NOMO-1 treated with dmso at 0.1 percent for 144 hours (cell line): ENCODE results near the gene CLDND1.

Experiments used
- DNase-seq: peaks from one replicate; lab custom pipeline; 2025; ENCODE audit not compliant: unreplicated experiment; lab: John Stamatoyannopoulos, UW

Gene CLDND1

DNA sequence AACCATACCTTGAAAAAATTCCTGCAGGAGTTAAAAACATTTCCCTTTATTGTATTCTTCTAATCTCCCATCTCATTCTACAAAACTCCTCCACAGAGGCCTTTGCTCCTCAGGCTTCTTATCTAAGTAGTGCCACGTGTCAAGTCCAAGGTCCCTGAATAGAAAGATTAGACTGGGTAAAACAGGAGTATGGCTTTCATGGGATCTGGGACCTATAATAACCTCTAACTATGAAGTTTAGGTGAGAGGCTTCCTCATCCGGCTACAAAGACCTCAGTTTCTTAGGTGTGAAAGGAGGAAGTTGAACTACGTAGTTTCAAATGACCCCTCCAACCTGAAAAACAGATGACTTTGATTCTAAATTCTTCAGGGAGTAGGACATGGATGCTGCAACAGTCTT is 29.1 kb upstream of the CLDND1 start:
- DNase-seq = no peak

DNA sequence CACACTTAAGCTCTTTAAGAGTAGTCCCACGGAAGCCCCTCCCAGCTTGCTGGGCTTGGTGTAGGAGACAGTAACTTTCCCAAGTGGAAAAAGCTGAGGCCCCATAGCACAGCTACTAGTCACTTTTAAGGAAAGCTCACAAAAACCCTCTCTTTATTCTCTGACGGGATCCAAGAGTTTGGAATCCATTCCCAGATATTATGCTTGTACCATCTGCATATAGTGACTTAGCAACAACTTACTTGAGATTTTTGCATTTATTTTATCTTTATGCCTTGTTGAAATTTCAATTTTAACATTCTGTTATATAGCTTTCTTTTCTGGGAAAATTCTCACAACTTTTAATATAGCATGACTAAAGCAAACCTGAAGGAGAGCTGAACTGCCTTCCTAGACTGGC is 28.5 kb upstream of the CLDND1 start:
- DNase-seq = no peak

DNA sequence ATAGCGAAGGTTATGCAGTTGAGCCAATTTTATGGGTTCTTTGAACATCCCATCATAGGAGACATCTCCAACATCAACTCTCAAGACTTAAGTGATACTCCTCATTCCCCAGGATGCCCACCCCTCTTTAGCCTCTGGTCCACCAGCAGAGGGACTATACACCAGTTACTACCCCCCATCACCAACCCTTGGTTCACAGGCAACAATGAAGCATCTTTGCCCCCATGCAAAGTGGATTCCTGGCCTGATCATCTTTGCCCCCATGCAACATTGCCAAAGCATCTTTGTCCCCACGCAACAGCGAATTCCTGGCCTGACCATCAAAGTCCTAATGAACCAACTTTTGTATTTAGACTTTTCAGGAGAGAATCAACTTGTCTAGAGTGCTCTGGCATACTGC is 28.1 kb upstream of the CLDND1 start:
- no peak for DNase-seq

DNA sequence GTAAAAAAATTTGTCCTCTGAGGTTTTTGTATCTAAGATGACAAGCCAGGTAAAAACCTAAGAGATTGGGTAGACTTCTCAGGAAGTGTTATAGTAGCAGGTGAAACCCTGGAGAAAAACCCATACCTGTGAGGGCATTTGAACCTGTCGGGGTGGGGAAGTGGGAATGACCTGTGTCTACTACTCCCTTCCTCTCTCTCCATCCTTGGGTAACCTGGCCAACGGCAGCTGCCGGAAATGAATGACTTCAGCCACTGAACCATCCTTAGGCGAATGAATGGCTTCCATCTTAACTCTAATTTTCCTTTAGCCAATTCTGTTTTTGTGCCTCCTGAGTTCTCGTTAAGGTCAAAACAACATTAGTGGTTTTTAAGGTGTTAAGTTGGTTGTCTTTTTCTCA is 25.8 kb upstream of the CLDND1 start:
- DNase-seq = no peak

DNA sequence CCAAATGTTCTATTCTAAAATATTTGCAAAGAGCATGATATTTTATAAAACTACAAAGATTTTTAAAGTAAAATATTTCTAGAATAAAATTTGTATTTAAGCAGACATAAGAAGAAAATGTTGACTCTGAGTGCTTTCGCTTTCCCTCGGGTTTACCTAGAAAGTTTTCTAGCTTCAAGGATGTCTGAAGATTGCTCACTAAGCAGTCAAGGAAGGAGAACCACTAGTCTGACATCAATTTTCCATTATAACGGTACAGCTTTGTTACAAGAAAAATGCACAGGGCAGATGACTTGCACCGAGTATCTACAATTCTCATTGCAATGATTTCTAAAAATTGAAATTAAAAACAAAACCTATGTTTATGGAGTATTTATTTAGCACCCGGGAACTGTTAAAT is 23.2 kb upstream of the CLDND1 start:
- no peak for DNase-seq

DNA sequence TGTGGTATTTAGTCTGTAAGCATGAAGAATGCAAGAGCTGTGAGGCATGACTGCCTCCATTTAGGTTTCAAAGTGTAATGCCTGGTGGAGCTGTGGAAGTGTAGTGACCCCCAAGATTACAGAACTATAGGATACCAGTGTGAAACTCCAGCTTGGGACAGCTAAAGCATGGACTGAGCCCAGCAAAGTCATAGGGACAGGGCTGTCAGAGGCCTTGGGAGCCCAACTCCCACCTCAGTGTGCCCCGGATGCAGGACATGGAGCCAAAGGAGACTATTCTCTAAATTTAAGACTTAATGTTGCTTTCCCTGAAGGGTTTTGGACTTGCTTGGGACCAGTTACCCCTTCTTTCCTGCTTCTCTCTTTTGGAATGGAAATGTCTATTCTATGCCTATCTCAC is 19.9 kb upstream of the CLDND1 start:
- no peak for DNase-seq

DNA sequence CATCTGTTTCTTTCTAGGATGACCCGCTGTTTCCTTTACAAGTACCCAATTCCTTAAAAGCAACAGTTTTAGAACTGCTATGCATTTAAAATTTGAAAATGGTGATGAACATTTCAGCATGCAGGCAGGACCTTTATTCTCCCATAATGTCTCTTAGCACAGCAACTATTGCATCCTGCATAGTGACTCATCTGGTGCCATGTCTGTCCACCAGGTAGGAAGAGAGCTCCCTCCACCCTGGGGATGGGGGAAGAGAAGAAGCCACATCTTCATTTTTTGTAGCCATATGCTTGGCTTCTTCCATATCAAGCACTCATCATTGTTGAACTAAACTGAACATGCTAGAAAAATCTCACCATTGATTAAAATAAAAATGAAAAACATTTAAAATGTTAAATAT is 19.0 kb upstream of the CLDND1 start:
- no peak for DNase-seq

DNA sequence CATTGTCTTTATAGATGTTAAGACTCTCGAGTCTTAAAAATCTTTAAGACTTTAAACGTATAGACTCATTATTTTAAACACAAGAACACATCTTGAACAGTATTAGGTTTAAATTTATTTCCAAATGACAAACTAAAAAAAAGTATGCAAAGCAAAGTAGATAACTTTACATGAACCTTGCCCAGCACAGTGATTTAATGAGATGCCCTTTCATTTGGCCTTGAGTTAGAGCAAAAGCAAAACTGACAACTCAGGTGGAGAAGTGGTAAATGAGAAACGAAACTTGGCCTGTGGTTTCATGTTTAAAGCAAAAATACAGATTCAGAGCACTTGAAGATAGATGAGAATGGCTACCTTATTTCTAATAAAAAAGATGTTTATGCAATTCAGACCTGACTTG is 17.6 kb upstream of the CLDND1 start:
- DNase-seq = peak; percentile 45

DNA sequence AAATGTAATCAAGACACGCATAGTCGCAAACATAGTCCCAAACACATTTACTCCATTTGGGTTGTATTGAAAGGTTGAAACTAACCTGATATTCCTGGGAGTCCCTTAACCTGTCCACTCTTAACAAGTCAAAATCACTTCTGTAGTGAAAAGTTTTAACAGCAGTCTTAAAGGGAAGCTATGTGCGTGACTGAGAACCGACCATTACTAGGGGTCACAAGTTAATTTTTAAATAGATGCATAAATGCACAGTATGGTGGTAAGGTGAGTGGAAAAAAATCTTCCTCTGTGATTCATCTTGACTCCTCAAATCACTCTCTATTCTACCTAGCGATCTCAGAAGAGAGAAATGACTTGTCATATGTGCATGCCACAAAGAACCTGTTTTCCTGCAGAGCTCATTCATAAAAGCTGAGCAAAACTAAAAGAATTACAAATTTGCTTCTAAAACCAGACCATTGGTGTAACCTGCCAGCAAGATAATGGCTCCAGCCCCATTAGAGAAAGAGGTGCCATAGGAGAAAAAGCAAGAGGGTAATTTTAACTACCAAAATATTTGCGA is 13.8 kb upstream of the CLDND1 start:
- no peak for DNase-seq

DNA sequence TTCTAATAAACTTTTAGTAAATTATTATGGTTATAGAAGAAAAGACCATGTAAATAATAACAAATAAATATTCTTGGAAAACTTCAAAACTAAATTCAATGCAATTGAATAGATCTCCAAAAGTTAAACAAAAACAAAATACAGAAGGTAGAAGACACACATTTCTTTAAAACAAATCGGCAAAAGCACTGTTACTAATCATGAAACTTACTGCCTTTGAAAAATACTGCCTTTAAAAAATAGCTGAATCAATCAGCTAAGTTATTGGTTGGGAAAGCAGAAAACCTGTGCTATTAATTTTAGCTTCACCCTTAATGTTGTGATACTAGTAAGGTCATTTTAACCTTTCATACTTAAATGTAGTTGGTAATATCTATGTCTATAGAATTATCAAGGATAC is 12.0 kb upstream of the CLDND1 start:
- DNase-seq = no peak

DNA sequence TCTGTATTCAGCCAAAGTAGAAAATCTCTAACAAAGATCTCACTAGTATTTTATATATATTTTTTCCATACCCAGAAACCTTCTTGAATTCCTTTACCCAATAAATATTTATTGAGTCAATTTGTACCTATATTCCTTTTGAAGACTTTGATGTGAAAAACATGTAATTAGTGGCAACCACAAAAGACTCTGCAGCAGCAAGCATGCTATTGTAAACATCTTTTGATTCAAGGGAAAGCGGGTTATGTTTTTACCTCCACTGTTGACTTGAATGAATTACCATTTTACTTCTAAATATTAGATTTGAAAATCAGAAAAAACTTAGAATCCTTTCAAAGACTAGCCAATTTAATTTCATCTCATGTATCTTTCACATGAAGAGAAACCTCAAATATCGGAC is 11.5 kb upstream of the CLDND1 start:
- no peak for DNase-seq

DNA sequence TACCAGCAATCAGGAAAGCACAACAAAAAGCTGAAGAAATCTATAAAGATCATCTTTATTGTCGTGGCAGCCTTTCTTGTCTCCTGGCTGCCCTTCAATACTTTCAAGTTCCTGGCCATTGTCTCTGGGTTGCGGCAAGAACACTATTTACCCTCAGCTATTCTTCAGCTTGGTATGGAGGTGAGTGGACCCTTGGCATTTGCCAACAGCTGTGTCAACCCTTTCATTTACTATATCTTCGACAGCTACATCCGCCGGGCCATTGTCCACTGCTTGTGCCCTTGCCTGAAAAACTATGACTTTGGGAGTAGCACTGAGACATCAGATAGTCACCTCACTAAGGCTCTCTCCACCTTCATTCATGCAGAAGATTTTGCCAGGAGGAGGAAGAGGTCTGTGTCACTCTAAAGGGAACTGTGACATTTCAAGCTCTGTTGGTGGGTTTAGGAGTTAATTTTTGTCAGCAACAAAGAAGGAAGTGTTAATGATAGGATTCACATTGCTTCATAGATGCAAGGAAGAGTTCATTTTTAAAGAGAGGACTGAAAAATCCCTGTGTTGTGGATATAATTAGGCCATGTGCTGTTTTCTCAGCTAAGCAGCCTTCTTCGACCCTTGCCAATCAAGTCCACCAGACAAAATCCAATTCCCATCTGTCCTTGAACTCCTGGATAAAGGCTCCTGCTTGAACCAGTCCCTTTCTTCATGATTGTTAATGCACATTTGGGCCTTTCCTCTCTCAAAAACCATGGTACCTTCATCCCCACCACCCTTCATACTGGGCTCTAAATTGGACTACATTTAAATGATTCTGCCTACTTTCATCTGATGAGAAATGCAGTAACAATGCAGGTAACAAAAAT is 10.2 kb upstream of the CLDND1 start:
- DNase-seq = peak; percentile 18

DNA sequence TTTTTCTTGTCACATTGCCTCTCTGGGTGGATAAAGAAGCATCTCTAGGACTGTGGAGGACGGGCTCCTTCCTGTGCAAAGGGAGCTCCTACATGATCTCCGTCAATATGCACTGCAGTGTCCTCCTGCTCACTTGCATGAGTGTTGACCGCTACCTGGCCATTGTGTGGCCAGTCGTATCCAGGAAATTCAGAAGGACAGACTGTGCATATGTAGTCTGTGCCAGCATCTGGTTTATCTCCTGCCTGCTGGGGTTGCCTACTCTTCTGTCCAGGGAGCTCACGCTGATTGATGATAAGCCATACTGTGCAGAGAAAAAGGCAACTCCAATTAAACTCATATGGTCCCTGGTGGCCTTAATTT is 9.6 kb upstream of the CLDND1 start:
- no peak for DNase-seq

DNA sequence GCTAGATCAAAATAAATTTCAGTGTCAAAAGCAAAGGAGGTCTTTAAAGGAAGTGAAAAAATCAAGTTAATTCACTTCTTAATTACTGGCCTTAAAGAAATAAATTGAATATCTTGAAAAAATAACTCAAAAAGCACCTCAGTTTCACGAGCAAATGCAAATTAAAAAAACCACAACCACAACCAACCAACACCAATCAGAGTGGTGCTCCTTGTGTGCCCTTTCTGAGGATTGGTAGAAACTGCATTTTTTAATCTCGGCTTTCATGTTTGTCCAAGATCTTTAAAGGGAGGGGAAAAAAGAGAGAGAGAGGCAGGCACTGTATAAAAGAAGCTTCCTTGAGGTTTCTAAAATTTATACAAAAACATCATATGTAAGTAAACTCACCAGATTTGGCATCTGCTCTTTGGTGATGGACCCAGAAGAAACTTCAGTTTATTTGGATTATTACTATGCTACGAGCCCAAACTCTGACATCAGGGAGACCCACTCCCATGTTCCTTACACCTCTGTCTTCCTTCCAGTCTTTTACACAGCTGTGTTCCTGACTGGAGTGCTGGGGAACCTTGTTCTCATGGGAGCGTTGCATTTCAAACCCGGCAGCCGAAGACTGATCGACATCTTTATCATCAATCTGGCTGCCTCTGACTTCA is 9.0 kb upstream of the CLDND1 start, which contains the start of gene GPR15:
TSS of gene GPR15 (plus strand) at position 357 of the 653 bp plus-strand sequence. CDS start at position 413, 56 bp downstream.
- no peak for DNase-seq

DNA sequence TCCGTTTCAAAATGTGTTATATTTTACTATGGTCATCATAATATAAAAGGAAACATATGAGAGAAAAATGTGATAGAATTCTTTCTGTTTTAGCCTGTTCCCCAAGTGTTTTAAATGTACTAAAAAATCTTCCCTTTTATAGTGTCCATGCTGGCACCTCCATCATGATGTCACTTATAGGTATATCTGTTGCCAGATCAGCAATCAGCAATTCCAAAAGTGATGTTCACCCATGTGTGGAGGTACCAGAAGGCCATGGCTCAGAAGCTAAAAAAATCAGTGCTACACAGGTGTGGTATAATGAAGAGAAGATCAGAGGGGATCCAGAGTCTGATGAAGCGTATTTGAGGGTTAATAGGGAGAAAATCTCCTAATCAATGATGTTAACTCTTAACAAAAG is 8.0 kb upstream of the CLDND1 start:
- DNase-seq = no peak

DNA sequence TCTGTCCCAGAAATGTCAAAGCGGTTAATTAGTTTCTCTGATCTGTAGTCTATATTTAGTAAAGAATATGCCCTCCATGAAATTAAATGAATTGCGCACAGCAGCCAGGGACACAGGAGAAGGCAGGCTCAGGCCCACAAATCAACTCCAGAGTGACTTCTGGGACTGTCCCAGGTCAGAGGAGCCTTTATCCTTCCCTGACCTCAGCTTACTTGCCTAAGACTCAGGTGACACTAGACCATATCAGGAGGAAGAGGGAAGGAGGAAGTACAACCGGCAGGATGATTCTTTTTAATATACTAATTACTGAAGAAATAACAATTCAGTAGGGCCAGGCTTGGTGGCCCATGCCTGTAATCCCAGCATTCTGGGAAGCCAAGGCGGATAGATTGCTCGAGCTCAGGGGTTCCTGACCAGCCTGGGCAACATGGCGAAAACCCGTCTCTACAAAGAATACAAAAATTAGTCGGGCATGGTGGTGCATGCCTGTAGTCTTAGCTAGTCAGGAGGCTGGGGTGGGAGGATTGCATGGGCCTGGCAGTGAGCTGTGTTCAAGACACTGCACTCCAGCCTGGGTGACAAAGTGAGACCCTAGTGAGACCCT is 7.3 kb upstream of the CLDND1 start:
- DNase-seq = no peak

DNA sequence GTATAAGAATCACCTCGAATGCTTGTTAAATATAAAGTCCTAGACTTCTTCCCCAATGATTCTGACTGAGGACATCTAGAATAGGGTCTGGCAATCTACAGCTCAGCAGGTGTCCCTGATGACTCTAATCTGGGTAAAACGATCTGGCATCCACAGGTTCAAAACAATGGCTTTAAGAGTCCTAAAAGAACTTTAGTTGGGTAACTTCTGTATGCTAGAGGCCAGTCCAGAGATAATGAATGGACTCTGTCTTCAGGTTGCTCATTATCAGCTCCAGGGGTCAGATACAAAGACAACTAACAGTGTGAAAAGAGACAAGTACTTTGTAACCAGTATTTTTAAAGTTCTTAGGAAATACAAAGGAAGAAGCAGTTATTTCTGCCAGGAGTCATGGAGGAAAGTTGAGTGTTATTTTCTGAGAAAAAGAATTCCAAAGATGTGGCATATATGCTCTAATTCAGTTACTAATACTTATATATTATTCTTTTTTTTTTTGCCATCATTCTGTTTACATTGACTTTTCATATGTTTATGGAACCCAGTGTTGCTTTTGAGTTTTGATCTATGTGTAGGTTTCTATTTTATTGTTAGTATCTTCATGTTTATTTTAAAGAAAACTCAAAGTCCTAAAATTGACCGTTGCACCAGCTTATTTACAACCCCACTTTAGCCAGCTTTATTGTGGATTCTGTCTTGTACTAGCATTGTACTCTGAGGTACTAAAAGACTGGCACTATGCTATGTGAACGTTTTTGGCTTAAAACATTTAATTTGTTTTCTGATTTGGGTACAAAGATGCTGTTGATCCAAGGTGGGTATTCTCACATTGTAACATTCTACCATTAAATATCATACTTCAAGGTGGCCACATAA is 6.0 kb upstream of the CLDND1 start:
- DNase-seq = no peak

DNA sequence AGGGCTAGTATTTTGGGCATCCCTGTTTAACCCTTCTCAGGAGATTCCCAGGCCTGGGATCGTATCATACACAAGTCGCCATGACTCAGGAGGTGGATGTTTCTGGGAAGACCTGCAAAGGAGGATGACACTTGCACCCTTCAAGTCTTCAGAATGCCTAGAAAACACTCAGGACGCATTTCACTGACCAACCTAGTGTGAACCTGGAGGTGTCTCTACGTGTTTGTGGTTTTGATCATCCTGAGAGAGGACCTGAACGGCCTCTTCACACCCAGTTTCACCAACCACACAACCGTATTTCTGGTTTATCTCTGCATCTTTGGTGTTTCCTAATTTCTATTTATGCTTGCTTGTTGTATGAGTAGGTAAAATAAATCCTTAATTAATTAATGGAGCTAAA is 2.8 kb upstream of the CLDND1 start:
- DNase-seq = no peak

DNA sequence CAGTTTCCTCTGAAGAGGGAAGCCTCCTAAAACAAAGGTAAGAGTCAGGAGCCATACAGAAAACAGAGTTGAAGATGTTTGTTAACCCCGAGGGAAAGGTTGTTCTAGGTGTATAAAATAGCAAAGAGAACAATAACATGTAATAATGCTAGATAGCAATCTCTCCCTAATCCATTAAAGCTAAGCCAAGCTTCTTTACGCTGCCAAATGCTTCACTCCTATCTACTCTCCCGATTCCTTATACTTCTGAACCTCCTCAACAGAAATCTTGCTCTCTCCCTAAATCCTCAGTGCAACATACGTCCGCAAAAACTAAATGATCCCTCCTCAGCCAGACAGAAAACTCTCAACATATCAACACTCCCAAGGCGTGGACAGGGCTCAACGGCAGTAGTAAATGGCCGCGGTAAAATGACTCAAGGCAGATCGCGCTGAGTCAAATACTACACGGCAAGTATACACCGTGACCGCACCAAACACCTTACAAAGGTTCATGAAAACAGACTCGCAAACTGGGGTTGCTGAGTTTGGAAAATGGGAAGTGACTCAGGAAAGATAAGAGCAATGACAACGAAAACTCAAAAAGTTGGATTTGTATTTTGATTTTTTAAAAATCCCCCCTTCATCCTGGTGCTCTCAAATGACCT is 682 bp downstream of the CLDND1 start:
- DNase-seq = peak; percentile 6

DNA sequence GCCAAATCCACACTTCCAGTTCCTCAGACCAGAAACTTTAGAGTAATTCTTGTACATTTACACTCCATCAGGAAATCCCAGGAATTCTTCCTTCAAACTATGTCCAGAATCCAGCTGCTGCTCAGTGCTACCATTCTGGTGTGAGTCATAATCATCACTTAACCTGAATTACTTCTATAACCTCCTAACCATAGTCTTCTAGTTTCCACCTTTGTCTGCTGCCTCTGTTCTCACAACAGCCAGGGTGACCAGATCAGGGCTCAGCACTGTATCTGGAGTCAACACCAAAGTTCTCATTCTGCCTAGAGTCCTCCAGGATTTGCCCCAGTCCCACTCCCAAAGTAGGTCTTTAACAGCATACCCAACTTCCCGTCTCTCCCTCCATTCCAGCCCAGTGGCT is 3.4 kb downstream of the CLDND1 start:
- DNase-seq = no peak
